Neural progenitor cell (in vitro differentiated cells): ENCODE measurements around the gene MYO3A. TPM values are rescaled to one million over a fixed set of nuclear protein-coding genes. Genes with fewer than 3 reads are reported as not detected.
"Not testable (repeated sequence)": the region's sequence is repeated elsewhere in the genome, so short reads cannot be mapped to it uniquely, and the experiment has no call there.

ENCODE experiments used
- DNase-seq: peaks from one replicate; pipeline ENCODE4 v3.0.0-alpha.2; 2016; ENCODE audit warnings: low spot score
- H2AFZ ChIP-seq: fragments of 200-600 bp; sonication (generic); replicated peaks from 2 replicates; pipeline ENCODE4 v1.6.1; 2016; ENCODE audit warnings: antibody characterized with exemption
- H3F3A ChIP-seq: fragments of 200-600 bp; sonication (generic); 2 replicates; pipeline ENCODE4 v1.6.1; 2016; ENCODE audit warnings: antibody characterized with exemption, low read depth
- H3K27ac ChIP-seq: fragments of 200-600 bp; sonication (generic); 2 replicates; pipeline ENCODE4 v1.5.1; 2016; ENCODE audit warnings: mild to moderate bottlenecking
- H3K27me3 ChIP-seq: fragments of 200-600 bp; sonication (generic); 2 replicates; pipeline ENCODE4 v1.6.1; 2016; ENCODE audit warnings: mild to moderate bottlenecking, moderate library complexity
- H3K36me3 ChIP-seq: fragments of 200-600 bp; sonication (generic); 2 replicates; pipeline ENCODE4 v1.5.1; 2016
- H3K4me1 ChIP-seq: fragments of 200-600 bp; sonication (generic); 2 replicates; pipeline ENCODE4 v1.6.1; 2016; ENCODE audit warnings: mixed run types
- H3K4me2 ChIP-seq: fragments of 200-600 bp; sonication (generic); 2 replicates; pipeline ENCODE4 v1.6.1; 2016
- H3K4me3 ChIP-seq: fragments of 200-600 bp; sonication (generic); 2 replicates; pipeline ENCODE4 v1.5.1; 2016
- H3K79me2 ChIP-seq: fragments of 200-600 bp; sonication (generic); 2 replicates; pipeline ENCODE4 v1.6.1; 2016; ENCODE audit warnings: low read depth
- H3K9ac ChIP-seq: fragments of 200-600 bp; sonication (generic); 2 replicates; pipeline ENCODE4 v1.6.1; 2016
- H3K9me3 ChIP-seq: fragments of 200-600 bp; sonication (generic); 2 replicates; pipeline ENCODE4 v1.5.1; 2016; ENCODE audit warnings: low read depth
- H4K20me1 ChIP-seq: fragments of 200-600 bp; sonication (generic); 2 replicates; pipeline ENCODE4 v1.6.1; 2016; ENCODE audit warnings: low read depth
- H3K27ac Mint-ChIP-seq: 3 replicates; pipeline ENCODE4 v1.8.0; 2021; ENCODE audit warnings: mixed read lengths
- H3K27me3 Mint-ChIP-seq: 2 replicates; pipeline ENCODE4 v1.8.0; 2022; ENCODE audit warnings: low read depth, mild to moderate bottlenecking, inconsistent platforms, moderate library complexity, mixed read lengths; ENCODE audit not compliant: insufficient read depth
- H3K36me3 Mint-ChIP-seq: 3 replicates; pipeline ENCODE4 v1.8.0; 2021; ENCODE audit warnings: mixed read lengths
- H3K4me1 Mint-ChIP-seq: 3 replicates; pipeline ENCODE4 v1.8.0; 2021; ENCODE audit warnings: mixed read lengths
- H3K4me3 Mint-ChIP-seq: 3 replicates; pipeline ENCODE4 v1.8.0; 2021; ENCODE audit warnings: mild to moderate bottlenecking, moderate library complexity, mixed read lengths
- H3K9me3 Mint-ChIP-seq: 3 replicates; pipeline ENCODE4 v1.8.0; 2020; ENCODE audit warnings: mixed read lengths
- EZH2 ChIP-seq: fragments of 200-600 bp; sonication (generic); IDR thresholded peaks from 2 replicates; pipeline ENCODE4 v1.6.1; 2017; ENCODE audit warnings: antibody characterized with exemption, mild to moderate bottlenecking, moderate library complexity
- EZH2phosphoT487 ChIP-seq: fragments of 200-600 bp; sonication (generic); IDR thresholded peaks from 2 replicates; pipeline ENCODE4 v1.6.1; 2017; ENCODE audit warnings: antibody characterized with exemption
- total RNA-seq: library from RNA; depleted of rRNA; stranded (reverse); fragments of >200 nt; gene quantifications from 2 replicates; pipeline ENCODE4 v1.2.3, GENCODE V29; 2015; ENCODE audit warnings: low replicate concordance
- TF ChIP-seq, protein P1 (sequence below): fragments of 200-600 bp; sonication (generic); IDR thresholded peaks from 2 replicates; pipeline ENCODE4 v1.5.1; 2017; ENCODE audit warnings: antibody characterized with exemption, mild to moderate bottlenecking

The MYO3A gene
- total RNA-seq, 1 donor from 2014 or later, result 0.09 TPM

DNA sequence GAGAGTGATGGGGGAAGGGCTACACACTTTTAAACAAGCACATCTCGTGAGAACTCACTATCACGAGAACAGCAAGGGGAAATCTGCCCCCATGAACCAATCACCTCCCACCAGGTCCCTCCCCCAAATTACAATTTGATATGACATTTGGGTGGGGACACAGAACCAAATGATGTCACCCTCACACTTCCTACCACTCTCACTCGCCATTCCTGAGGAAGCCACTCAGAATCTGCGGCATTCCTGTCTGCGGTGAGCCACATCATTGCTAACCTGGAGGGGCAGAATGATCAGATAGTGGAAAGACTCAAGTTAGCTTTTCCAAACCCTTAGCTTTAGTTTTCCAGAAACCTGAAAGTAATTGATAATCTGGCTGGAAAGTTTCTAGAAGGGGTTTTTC is 66.9 kb downstream of the MYO3A start:
- Histone ChIP-seq H3K79me2 (no peaks in the 10 kb centered on the region), H3K4me1 (no peaks in the 10 kb centered on the region), H3K27me3 (no peaks in the 10 kb centered on the region), H2AFZ (no peak overlapping the region), H3K4me3 (no peak overlapping the region), H3K4me2 (no peak overlapping the region), H3K27ac (no peak overlapping the region), H4K20me1 (no peaks in the 10 kb centered on the region), H3F3A (no peaks in the 10 kb centered on the region), H3K9me3 (no peaks in the 10 kb centered on the region), H3K36me3 (no peaks in the 10 kb centered on the region), H3K9ac (no peak overlapping the region)
- TF ChIP-seq EZH2, result no peak
- TF ChIP-seq, protein P1, sequence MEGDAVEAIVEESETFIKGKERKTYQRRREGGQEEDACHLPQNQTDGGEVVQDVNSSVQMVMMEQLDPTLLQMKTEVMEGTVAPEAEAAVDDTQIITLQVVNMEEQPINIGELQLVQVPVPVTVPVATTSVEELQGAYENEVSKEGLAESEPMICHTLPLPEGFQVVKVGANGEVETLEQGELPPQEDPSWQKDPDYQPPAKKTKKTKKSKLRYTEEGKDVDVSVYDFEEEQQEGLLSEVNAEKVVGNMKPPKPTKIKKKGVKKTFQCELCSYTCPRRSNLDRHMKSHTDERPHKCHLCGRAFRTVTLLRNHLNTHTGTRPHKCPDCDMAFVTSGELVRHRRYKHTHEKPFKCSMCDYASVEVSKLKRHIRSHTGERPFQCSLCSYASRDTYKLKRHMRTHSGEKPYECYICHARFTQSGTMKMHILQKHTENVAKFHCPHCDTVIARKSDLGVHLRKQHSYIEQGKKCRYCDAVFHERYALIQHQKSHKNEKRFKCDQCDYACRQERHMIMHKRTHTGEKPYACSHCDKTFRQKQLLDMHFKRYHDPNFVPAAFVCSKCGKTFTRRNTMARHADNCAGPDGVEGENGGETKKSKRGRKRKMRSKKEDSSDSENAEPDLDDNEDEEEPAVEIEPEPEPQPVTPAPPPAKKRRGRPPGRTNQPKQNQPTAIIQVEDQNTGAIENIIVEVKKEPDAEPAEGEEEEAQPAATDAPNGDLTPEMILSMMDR, result no peak
- no peak for TF ChIP-seq EZH2phosphoT487
- H3K4me3 Mint-ChIP-seq, result no peak overlapping the region
- no peaks in the 10 kb centered on the region for H3K36me3 Mint-ChIP-seq
- no peaks in the 10 kb centered on the region for H3K9me3 Mint-ChIP-seq
- no peak for DNase-seq
- H3K27ac Mint-ChIP-seq, result no peak overlapping the region
- H3K4me1 Mint-ChIP-seq, result no peaks in the 10 kb centered on the region
- H3K27me3 Mint-ChIP-seq, result no peaks in the 10 kb centered on the region

DNA sequence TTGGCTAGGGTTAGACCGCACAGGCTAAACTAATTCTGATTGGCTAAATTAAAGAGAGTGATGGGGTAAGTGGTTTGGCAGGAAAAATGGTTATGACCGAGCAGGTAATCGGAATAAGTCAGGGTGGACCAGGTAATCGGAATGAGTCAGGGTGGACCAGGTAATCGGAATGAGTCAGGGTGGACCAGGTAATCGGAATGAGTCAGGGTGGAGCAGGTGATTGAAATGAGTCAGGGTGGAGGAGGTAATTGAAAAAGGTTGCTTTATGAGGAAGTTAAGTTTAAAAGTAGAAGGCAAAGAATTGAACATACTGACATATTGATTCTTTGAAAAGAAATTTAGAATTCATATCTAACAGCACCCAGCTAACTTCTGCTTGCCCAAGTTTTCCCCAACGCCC is 68.4 kb downstream of the MYO3A start:
- not testable (repeated sequence) for H3K4me1 Mint-ChIP-seq, H3K27me3 Mint-ChIP-seq, H2AFZ ChIP-seq, H3K27ac ChIP-seq, DNase-seq, H3K4me1 ChIP-seq, H3F3A ChIP-seq, H3K36me3 Mint-ChIP-seq, H3K4me2 ChIP-seq, H3K79me2 ChIP-seq, H3K9me3 Mint-ChIP-seq, H3K36me3 ChIP-seq, H3K27me3 ChIP-seq, H3K4me3 Mint-ChIP-seq, H3K27ac Mint-ChIP-seq, H3K9me3 ChIP-seq, H3K4me3 ChIP-seq, H3K9ac ChIP-seq, H4K20me1 ChIP-seq

DNA sequence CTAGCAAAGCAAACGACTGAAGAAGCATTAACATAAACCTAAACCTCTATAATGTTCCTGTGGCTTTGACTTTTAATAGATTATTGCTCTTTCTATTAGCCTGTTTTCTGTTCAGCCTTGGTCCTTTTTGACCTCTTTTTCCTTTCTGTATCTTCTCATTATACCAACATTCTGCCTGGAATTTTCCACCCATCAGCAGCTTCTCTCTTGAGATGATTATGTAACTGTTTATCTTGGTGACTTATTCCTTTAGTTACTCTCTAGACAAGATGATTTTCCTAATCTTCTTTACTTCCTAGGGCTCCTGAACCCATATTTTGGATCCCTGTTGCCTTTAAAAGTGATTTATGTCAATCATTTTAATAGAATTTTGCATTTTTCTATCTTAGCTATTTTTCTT is 81.1 kb downstream of the MYO3A start:
- no peaks in the 10 kb centered on the region for H3K36me3 Mint-ChIP-seq
- peaks cover 2% of the 10 kb centered on the region for H3K9me3 Mint-ChIP-seq
- no peaks in the 10 kb centered on the region for H3K27me3 Mint-ChIP-seq

DNA sequence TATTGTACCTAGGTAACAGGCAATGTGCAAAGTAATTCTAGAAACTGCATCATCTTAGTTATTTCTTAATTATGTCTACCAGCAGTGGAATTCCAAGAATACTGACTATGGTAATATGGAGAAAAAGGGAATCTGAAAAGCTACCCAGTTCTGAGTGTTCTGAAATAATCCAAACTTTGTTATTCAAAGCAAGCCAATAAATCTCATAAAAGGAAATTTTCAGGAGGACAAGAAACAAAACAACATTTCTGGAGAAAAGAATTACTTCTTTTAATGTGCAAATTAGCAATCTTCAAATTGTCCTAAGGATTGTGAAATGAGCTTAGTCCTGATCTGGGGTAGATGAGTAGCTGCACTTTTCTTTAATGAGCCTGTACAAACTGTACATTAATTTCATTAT is 88.8 kb downstream of the MYO3A start:
- Histone ChIP-seq H3K36me3 (no peaks in the 10 kb centered on the region), H3F3A (no peaks in the 10 kb centered on the region), H3K4me3 (no peak overlapping the region), H3K27me3 (no peaks in the 10 kb centered on the region), H2AFZ (no peak overlapping the region), H3K9ac (no peak overlapping the region), H3K9me3 (no peaks in the 10 kb centered on the region), H3K27ac (no peak overlapping the region), H3K4me1 (peaks cover 3% of the 10 kb centered on the region), H3K4me2 (no peak overlapping the region), H3K79me2 (no peaks in the 10 kb centered on the region), H4K20me1 (no peaks in the 10 kb centered on the region)
- Mint-ChIP-seq H3K4me1 (no peaks in the 10 kb centered on the region), H3K27ac (no peak overlapping the region), H3K4me3 (no peak overlapping the region), H3K9me3 (no peaks in the 10 kb centered on the region), H3K36me3 (no peaks in the 10 kb centered on the region), H3K27me3 (no peaks in the 10 kb centered on the region)
- DNase-seq, result no peak
- no peak for TF ChIP-seq EZH2
- TF ChIP-seq, protein P1, result no peak
- TF ChIP-seq EZH2phosphoT487, result no peak

More for the DNA sequence above, 81.1 kb downstream of the MYO3A start:
- no peak overlapping the region for H3K4me2 ChIP-seq
- no peak overlapping the region for H3K4me3 ChIP-seq
- no peaks in the 10 kb centered on the region for H3K36me3 ChIP-seq
- Mint-ChIP-seq H3K4me3 (no peak overlapping the region), H3K27ac (no peak overlapping the region), H3K4me1 (no peaks in the 10 kb centered on the region)
- no peaks in the 10 kb centered on the region for H3K9me3 ChIP-seq
- DNase-seq, result no peak
- H3K27ac ChIP-seq, result no peak overlapping the region
- no peak overlapping the region for H3K9ac ChIP-seq
- no peaks in the 10 kb centered on the region for H3K27me3 ChIP-seq
- no peaks in the 10 kb centered on the region for H3F3A ChIP-seq
- H3K4me1 ChIP-seq, result no peaks in the 10 kb centered on the region
- H3K79me2 ChIP-seq, result no peaks in the 10 kb centered on the region
- no peak overlapping the region for H2AFZ ChIP-seq
- TF ChIP-seq, protein P1, result no peak
- TF ChIP-seq EZH2phosphoT487 (no peak), EZH2 (no peak)
- H4K20me1 ChIP-seq, result no peaks in the 10 kb centered on the region
